NCI-H345 (cell line): ENCODE data around the gene RNU4-1.
"Not testable (repeated sequence)": the region's sequence is repeated elsewhere in the genome, so short reads cannot be mapped to it uniquely, and the experiment has no call there.

Experiments
- DNase-seq: peaks from one replicate; lab custom pipeline; 2025; lab: John Stamatoyannopoulos, UW

The RNU4-1 gene

GRCh38 chr12:120258323-120258896 lies 34.6 kb downstream of the RNU4-1 start:
- no peak for DNase-seq

DNA sequence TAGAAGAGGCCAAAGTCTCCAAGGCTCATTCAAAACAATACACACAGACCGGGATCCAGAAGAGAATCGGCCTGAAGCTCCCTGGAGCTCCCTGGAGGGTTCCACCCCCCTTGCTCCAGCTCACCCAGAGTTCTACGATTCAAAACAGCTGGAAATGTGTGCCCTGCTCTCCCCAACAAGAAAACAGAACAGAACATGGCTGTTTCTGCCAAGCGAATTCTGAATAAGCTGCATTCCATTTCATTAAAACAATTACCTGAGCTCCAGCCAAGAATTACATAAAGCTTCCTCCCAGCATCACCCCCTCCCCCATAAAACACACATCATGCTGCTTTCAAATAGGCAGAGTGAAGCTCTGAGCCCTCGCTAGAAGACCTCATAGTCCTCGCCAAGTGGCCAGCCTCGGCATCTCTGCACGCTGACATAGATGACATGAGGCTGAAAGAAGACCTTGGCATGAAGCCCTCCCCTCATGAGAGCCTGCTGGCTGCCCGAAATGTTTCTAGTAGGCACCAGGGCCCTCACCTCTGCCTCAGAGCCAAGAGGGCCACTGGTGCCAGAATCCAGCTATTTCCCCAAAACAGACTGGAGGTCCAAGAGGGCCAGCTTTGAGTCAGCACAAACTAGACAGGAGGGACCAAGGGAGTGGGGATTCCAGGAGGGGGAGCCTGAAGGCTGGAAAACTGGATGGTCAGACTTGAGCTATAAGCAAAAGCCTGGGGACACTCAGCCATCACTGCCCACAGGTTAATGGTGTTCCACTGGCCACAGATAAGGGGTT lies 35.8 kb downstream of the RNU4-1 start:
- no peak for DNase-seq

DNA sequence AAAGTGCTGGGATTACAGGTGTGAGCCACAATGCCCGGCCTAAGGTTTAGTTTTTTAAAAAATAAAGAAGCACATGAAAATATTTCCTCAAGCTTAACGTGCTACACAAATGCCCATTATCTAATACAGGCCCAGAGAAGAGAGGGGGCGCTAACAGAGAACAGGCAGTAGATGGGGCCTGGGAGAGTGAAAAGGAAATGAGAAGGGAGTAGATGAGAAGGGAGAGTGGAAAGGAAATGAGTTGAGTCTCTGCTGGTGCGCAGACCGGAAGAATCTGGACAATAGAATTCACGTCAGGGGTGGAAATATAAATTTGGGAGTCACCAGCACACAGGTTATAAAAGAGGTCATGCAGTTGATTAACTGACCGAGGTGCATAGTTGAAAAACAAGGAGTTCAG lies 38.2 kb downstream of the RNU4-1 start:
- no peak for DNase-seq

GRCh38 chr12:120253313-120253712 lies 39.7 kb downstream of the RNU4-1 start:
- not testable (repeated sequence) for DNase-seq

- no peak for DNase-seq
These were observed 40.7 kb downstream of the RNU4-1 start for GRCh38 chr12:120252071-120252906.

- not testable (repeated sequence) for DNase-seq
These were observed 41.5 kb downstream of the RNU4-1 start for GRCh38 chr12:120251364-120252070.

DNA sequence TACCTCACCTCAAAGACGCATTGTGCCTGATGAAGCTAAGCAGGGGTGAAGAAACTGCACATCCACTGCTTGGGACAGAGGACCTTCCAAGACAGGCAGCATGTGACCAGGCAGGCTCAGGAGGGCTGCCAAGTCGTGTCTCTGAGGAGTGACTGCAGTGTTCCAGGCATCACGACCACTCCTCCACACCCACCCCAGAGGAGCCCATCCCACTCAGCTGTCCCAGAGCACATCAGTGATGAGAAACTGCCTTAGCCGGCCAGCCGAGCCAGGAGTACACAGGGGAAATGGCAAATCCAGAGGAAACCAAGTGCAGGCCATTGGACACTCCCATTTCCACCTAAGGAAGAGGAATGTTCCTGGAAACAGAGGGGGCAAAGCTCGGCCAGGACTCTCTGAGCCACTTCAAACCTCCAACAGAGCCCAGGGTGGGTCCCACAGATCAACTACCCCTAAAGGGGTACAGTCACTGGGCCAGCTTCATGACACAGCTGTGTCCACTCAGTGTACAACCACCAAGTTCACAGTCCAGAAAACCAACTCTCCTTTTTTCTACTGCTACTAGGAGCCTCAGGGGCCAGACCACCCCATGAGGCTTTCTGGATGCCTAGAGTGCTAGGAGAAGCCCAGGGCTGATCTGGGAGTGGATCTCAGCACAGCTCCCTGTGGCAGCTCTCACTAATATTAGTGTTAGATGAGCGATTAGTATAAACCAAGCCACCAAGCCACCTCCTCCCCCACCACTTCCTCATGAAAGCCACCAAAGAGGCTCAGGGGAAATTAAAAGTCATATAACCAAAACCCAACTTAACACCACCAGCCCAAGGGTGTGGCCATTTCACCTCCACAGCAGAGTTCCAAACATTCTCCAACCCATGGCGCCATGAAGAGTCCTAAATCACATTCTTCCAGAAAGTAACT lies 42.9 kb downstream of the RNU4-1 start:
- DNase-seq, result no peak

DNA sequence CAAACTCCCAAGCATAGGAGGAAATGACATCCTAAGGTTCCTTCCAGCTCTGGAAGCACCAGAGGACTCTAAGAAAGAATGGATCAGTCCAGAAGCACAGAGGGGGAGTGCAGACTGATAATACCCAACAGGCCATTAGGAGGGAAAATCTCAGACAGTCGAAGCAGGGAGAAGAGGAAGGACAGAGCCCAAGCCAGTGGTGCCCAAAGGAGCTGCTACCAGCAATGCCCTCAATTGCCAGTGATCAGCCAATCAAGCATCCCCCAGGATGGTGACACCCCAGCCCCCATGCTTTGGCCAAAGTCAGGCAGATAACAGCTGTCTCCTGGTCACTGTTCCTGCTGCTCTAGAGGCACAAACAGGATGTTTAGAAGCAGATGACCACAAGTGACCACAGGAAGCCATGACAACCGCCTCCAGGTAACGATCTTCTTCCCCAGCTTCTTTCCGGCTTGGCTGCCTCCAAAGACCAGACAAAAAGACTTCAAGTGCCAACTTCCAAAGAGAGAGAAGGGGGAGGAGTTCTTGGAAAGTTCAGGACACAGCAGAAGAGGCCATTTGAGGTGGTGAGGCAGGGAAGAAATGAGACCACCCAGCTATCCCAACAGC lies 43.7 kb downstream of the RNU4-1 start:
- no peak for DNase-seq

DNA sequence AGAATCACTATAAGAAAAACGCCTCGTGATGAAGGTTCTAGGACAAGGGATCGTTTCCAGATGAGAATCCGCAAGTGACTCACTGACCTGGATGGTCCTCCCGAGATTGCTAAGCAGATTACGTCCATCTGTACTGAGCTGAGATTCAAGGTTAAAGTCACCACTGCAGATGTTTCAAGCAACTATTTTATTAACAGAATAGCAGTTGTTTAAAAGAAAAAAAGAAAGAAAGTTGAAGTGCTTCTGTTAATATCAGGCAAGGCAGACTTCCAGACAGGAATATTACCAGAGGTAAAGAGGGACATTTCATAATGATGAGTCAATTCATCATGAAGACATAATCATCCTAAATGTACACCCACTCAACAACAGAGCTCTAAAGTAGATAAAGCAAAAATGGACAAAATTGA lies 45.4 kb downstream of the RNU4-1 start:
- no peak for DNase-seq

DNA sequence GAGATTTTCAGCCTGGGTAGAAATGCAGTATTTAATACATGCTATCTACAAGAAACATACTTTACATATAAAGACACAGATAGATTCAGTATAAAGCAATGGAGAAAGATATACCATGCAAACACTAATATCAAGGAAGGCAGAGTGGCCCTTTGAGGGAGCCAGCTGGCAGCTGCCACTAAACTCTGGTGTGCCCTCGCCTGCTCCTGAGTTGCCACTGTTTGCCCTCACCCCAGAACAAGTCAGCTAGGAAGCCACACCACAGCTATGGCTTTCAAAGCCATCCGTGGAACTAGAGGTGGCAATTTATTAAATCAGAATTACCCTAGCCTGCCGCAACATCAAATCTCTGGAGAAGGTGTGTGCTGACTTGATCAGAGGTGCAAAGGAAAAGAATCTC lies 45.9 kb downstream of the RNU4-1 start:
- no peak for DNase-seq

DNA sequence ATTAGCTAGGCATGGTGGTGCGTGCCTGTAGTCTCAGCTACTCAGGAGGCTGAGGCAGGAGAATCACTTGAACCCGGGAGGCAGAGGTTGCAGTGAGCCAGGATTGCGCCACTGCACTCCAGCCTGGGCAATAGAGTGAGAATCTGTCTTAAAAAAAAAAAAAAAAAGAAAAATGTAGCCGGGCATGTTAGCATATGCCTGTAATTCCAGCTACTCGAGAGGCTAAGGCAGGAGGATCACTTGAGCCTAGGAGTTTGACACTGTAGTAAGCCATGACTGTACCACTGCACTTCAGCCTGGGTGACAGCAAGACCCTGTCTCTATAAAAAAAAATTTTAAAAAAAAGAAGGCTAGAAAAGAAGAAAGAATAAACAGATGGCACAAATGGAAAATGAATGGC lies 46.3 kb downstream of the RNU4-1 start:
- not testable (repeated sequence) for DNase-seq
